NCI-H69 (cell line): ENCODE results near the gene UEVLD.

ENCODE experiments used
- DNase-seq: peaks from one replicate; lab custom pipeline; 2025; lab: John Stamatoyannopoulos, UW

UEVLD gene

GRCh38 chr11:18498039-18498438 is 90.5 kb downstream of the UEVLD start:
- no peak for DNase-seq

GRCh38 chr11:18495703-18496102 is 92.8 kb downstream of the UEVLD start:
- DNase-seq, result no peak

- DNase-seq, result no peak
These were observed 93.3 kb downstream of the UEVLD start for GRCh38 chr11:18495271-18495670.

GRCh38 chr11:18493310-18493709 is 95.2 kb downstream of the UEVLD start:
- no peak for DNase-seq

- peak; percentile 18 for DNase-seq
These were observed 95.6 kb downstream of the UEVLD start for GRCh38 chr11:18492888-18493287.

GRCh38 chr11:18491924-18492323 is 96.6 kb downstream of the UEVLD start:
- no peak for DNase-seq

- DNase-seq, result no peak
These were observed 97.6 kb downstream of the UEVLD start for GRCh38 chr11:18490736-18491485.

GRCh38 chr11:18490319-18490718 is 98.2 kb downstream of the UEVLD start:
- no peak for DNase-seq

GRCh38 chr11:18485913-18486528 is 102.5 kb downstream of the UEVLD start:
- no peak for DNase-seq
